Measurements from ENCODE around the gene ABCF3.

The ABCF3 gene

GRCh38 chr3:184230081-184230602 is 44.1 kb downstream of the ABCF3 start:
- DNase-seq (ENCODE audit: low read depth in 4 of 4, low spot score in 1 of 4) = no peak

GRCh38 chr3:184230603-184231528 is 44.9 kb downstream of the ABCF3 start:
- no peak for DNase-seq (ENCODE audit: low read depth in 4 of 4, low spot score in 1 of 4)

- no peak for DNase-seq (ENCODE audit: low read depth in 4 of 4, low spot score in 1 of 4)
These were observed 45.7 kb downstream of the ABCF3 start for GRCh38 chr3:184231671-184232070.

- no peak for DNase-seq (ENCODE audit: low read depth in 4 of 4, low spot score in 1 of 4)
These were observed 47.3 kb downstream of the ABCF3 start for GRCh38 chr3:184233127-184233843.

- no peak for DNase-seq (ENCODE audit: low read depth in 4 of 4, low spot score in 1 of 4)
These were observed 48.2 kb downstream of the ABCF3 start for GRCh38 chr3:184234224-184234623.

GRCh38 chr3:184234671-184235380 is 48.8 kb downstream of the ABCF3 start:
- DNase-seq (ENCODE audit: low read depth in 4 of 4, low spot score in 1 of 4) = no peak

GRCh38 chr3:184235381-184236032 is 49.5 kb downstream of the ABCF3 start:
- DNase-seq (ENCODE audit: low read depth in 4 of 4, low spot score in 1 of 4) = no peak

- DNase-seq (ENCODE audit: low read depth in 4 of 4, low spot score in 1 of 4) = no peak
These were observed 50.0 kb downstream of the ABCF3 start for GRCh38 chr3:184236033-184236410.

- no peak for DNase-seq (ENCODE audit: low read depth in 4 of 4, low spot score in 1 of 4)
These were observed 50.6 kb downstream of the ABCF3 start for GRCh38 chr3:184236636-184237035.

GRCh38 chr3:184237211-184237610 is 51.2 kb downstream of the ABCF3 start:
- DNase-seq (ENCODE audit: low read depth in 4 of 4, low spot score in 1 of 4) = no peak

- no peak for DNase-seq (ENCODE audit: low read depth in 4 of 4, low spot score in 1 of 4)
These were observed 51.8 kb downstream of the ABCF3 start for GRCh38 chr3:184237807-184238206.

GRCh38 chr3:184238246-184238818 is 52.3 kb downstream of the ABCF3 start:
- no peak for DNase-seq (ENCODE audit: low read depth in 4 of 4, low spot score in 1 of 4)

- no peak for DNase-seq (ENCODE audit: low read depth in 4 of 4, low spot score in 1 of 4)
These were observed 53.2 kb downstream of the ABCF3 start for GRCh38 chr3:184239221-184239620.

GRCh38 chr3:184239708-184240107 is 53.7 kb downstream of the ABCF3 start:
- no peak for DNase-seq (ENCODE audit: low read depth in 4 of 4, low spot score in 1 of 4)

- DNase-seq (ENCODE audit: low read depth in 4 of 4, low spot score in 1 of 4) = no peak
These were observed 54.6 kb downstream of the ABCF3 start for GRCh38 chr3:184240384-184241140.

- DNase-seq (ENCODE audit: low read depth in 4 of 4, low spot score in 1 of 4) = no peak
These were observed 55.1 kb downstream of the ABCF3 start for GRCh38 chr3:184241141-184241446.

GRCh38 chr3:184241447-184242296 is 55.7 kb downstream of the ABCF3 start:
- no peak for DNase-seq (ENCODE audit: low read depth in 4 of 4, low spot score in 1 of 4)

GRCh38 chr3:184242297-184242685 is 56.3 kb downstream of the ABCF3 start:
- DNase-seq (ENCODE audit: low read depth in 4 of 4, low spot score in 1 of 4) = no peak

Data from stimulated activated CD4-positive, alpha-beta T cell treated with anti-CD3 and anti-CD28 coated beads, Interleukin-1b, Interleukin-23, amount 100 ng/mL, for 24 hours (primary cell).